ENCODE data around the gene RDH8.

The RDH8 gene

GRCh38 chr19:9981406-9982260 lies 31.6 kb upstream of the RDH8 start:
- 91 to 94% methylated on average over 6 to 7 of the region's 8 CpGs for WGBS, 2 experiments
- no peak overlapping the region for H3K4me3 ChIP-seq (ENCODE audit: insufficient read depth, low read depth, low read length)
- peaks cover 4% of the 10 kb centered on the region for H3K4me1 ChIP-seq (ENCODE audit: control insufficient read depth, insufficient read depth, low read length)
- no peaks in the 10 kb centered on the region for H3K36me3 ChIP-seq (ENCODE audit: control insufficient read depth, insufficient read depth, low read length)
- H3K9me3 ChIP-seq (ENCODE audit: control insufficient read depth, low read length) = no peaks in the 10 kb centered on the region
- H3K27me3 ChIP-seq (ENCODE audit: control insufficient read depth, insufficient read depth, low read length, poor library complexity, severe bottlenecking) = no peaks in the 10 kb centered on the region
- H3K27ac ChIP-seq (ENCODE audit: insufficient read depth, low read depth, low read length, poor library complexity, severe bottlenecking) = no peak overlapping the region

- peak overlapping the region; percentile 69 for H3K27ac ChIP-seq (ENCODE audit: insufficient read depth, low read depth, low read length, poor library complexity, severe bottlenecking)
- H3K36me3 ChIP-seq (ENCODE audit: control insufficient read depth, insufficient read depth, low read length) = no peaks in the 10 kb centered on the region
- H3K4me1 ChIP-seq (ENCODE audit: control insufficient read depth, insufficient read depth, low read length) = peaks cover 9% of the 10 kb centered on the region
- H3K4me3 ChIP-seq (ENCODE audit: insufficient read depth, low read depth, low read length) = no peak overlapping the region
- no peaks in the 10 kb centered on the region for H3K9me3 ChIP-seq (ENCODE audit: control insufficient read depth, low read length)
- H3K27me3 ChIP-seq (ENCODE audit: control insufficient read depth, insufficient read depth, low read length, poor library complexity, severe bottlenecking) = no peaks in the 10 kb centered on the region
- 58 to 60% methylated on average over 8 of the region's 8 CpGs for WGBS, 2 experiments
These were observed 26.4 kb upstream of the RDH8 start for GRCh38 chr19:9986787-9987281.

GRCh38 chr19:9989504-9989903 lies 23.8 kb upstream of the RDH8 start:
- H3K36me3 ChIP-seq (ENCODE audit: control insufficient read depth, insufficient read depth, low read length) = no peaks in the 10 kb centered on the region
- peaks cover 9% of the 10 kb centered on the region for H3K4me1 ChIP-seq (ENCODE audit: control insufficient read depth, insufficient read depth, low read length)
- no peaks in the 10 kb centered on the region for H3K27me3 ChIP-seq (ENCODE audit: control insufficient read depth, insufficient read depth, low read length, poor library complexity, severe bottlenecking)
- WGBS, 2 experiments = 94% methylated on average over 3 of the region's 3 CpGs
- H3K4me3 ChIP-seq (ENCODE audit: insufficient read depth, low read depth, low read length) = no peak overlapping the region
- H3K9me3 ChIP-seq (ENCODE audit: control insufficient read depth, low read length) = no peaks in the 10 kb centered on the region
- no peak overlapping the region for H3K27ac ChIP-seq (ENCODE audit: insufficient read depth, low read depth, low read length, poor library complexity, severe bottlenecking)

GRCh38 chr19:9991425-9992191 lies 21.7 kb upstream of the RDH8 start:
- H3K27me3 ChIP-seq (ENCODE audit: control insufficient read depth, insufficient read depth, low read length, poor library complexity, severe bottlenecking) = no peaks in the 10 kb centered on the region
- H3K36me3 ChIP-seq (ENCODE audit: control insufficient read depth, insufficient read depth, low read length) = no peaks in the 10 kb centered on the region
- H3K9me3 ChIP-seq (ENCODE audit: control insufficient read depth, low read length) = no peaks in the 10 kb centered on the region
- H3K4me3 ChIP-seq (ENCODE audit: insufficient read depth, low read depth, low read length) = no peak overlapping the region
- WGBS, 2 experiments = 88 to 91% methylated on average over 11 of the region's 11 CpGs
- H3K27ac ChIP-seq (ENCODE audit: insufficient read depth, low read depth, low read length, poor library complexity, severe bottlenecking) = no peak overlapping the region
- peaks cover 5% of the 10 kb centered on the region for H3K4me1 ChIP-seq (ENCODE audit: control insufficient read depth, insufficient read depth, low read length)

GRCh38 chr19:9995084-9995483 lies 18.2 kb upstream of the RDH8 start:
- no peaks in the 10 kb centered on the region for H3K36me3 ChIP-seq (ENCODE audit: control insufficient read depth, insufficient read depth, low read length)
- 90 to 91% methylated on average over 8 of the region's 8 CpGs for WGBS, 2 experiments
- no peaks in the 10 kb centered on the region for H3K27me3 ChIP-seq (ENCODE audit: control insufficient read depth, insufficient read depth, low read length, poor library complexity, severe bottlenecking)

GRCh38 chr19:9995999-9996398 lies 17.3 kb upstream of the RDH8 start:
- H3K36me3 ChIP-seq (ENCODE audit: control insufficient read depth, insufficient read depth, low read length) = no peaks in the 10 kb centered on the region
- no peaks in the 10 kb centered on the region for H3K4me1 ChIP-seq (ENCODE audit: control insufficient read depth, insufficient read depth, low read length)
- H3K9me3 ChIP-seq (ENCODE audit: control insufficient read depth, low read length) = no peaks in the 10 kb centered on the region
- H3K4me3 ChIP-seq (ENCODE audit: insufficient read depth, low read depth, low read length) = no peak overlapping the region
- no peak overlapping the region for H3K27ac ChIP-seq (ENCODE audit: insufficient read depth, low read depth, low read length, poor library complexity, severe bottlenecking)
- WGBS, 2 experiments = 85 to 96% methylated on average over 6 of the region's 7 CpGs
- H3K27me3 ChIP-seq (ENCODE audit: control insufficient read depth, insufficient read depth, low read length, poor library complexity, severe bottlenecking) = no peaks in the 10 kb centered on the region

More at GRCh38 chr19:9995084-9995483, 18.2 kb upstream of the RDH8 start:
- no peak overlapping the region for H3K4me3 ChIP-seq (ENCODE audit: insufficient read depth, low read depth, low read length)
- no peaks in the 10 kb centered on the region for H3K9me3 ChIP-seq (ENCODE audit: control insufficient read depth, low read length)
- no peaks in the 10 kb centered on the region for H3K4me1 ChIP-seq (ENCODE audit: control insufficient read depth, insufficient read depth, low read length)
- H3K27ac ChIP-seq (ENCODE audit: insufficient read depth, low read depth, low read length, poor library complexity, severe bottlenecking) = no peak overlapping the region

- WGBS, 2 experiments = 70 to 71% methylated on average over 5 of the region's 5 CpGs
These were observed 16.7 kb upstream of the RDH8 start for GRCh38 chr19:9996541-9996940.

GRCh38 chr19:10000171-10000826 lies 13.0 kb upstream of the RDH8 start:
- H3K9me3 ChIP-seq (ENCODE audit: control insufficient read depth, low read length) = no peaks in the 10 kb centered on the region
- 16 to 18% methylated on average over 16 of the region's 16 CpGs for WGBS, 2 experiments
- no peak overlapping the region for H3K27ac ChIP-seq (ENCODE audit: insufficient read depth, low read depth, low read length, poor library complexity, severe bottlenecking)
- no peaks in the 10 kb centered on the region for H3K4me1 ChIP-seq (ENCODE audit: control insufficient read depth, insufficient read depth, low read length)
- no peaks in the 10 kb centered on the region for H3K36me3 ChIP-seq (ENCODE audit: control insufficient read depth, insufficient read depth, low read length)
- H3K4me3 ChIP-seq (ENCODE audit: insufficient read depth, low read depth, low read length) = no peak overlapping the region
- H3K27me3 ChIP-seq (ENCODE audit: control insufficient read depth, insufficient read depth, low read length, poor library complexity, severe bottlenecking) = no peaks in the 10 kb centered on the region

More at GRCh38 chr19:9996541-9996940, 16.7 kb upstream of the RDH8 start:
- Histone ChIP-seq H3K4me3 (ENCODE audit: insufficient read depth, low read depth, low read length) (no peak overlapping the region), H3K27me3 (ENCODE audit: control insufficient read depth, insufficient read depth, low read length, poor library complexity, severe bottlenecking) (no peaks in the 10 kb centered on the region), H3K4me1 (ENCODE audit: control insufficient read depth, insufficient read depth, low read length) (no peaks in the 10 kb centered on the region), H3K27ac (ENCODE audit: insufficient read depth, low read depth, low read length, poor library complexity, severe bottlenecking) (no peak overlapping the region), H3K9me3 (ENCODE audit: control insufficient read depth, low read length) (no peaks in the 10 kb centered on the region), H3K36me3 (ENCODE audit: control insufficient read depth, insufficient read depth, low read length) (no peaks in the 10 kb centered on the region)

GRCh38 chr19:10001899-10002298 lies 11.4 kb upstream of the RDH8 start:
- 72 to 76% methylated on average over 6 of the region's 6 CpGs for WGBS, 2 experiments
- Histone ChIP-seq H3K27ac (ENCODE audit: insufficient read depth, low read depth, low read length, poor library complexity, severe bottlenecking) (no peak overlapping the region), H3K36me3 (ENCODE audit: control insufficient read depth, insufficient read depth, low read length) (no peaks in the 10 kb centered on the region), H3K9me3 (ENCODE audit: control insufficient read depth, low read length) (no peaks in the 10 kb centered on the region), H3K4me3 (ENCODE audit: insufficient read depth, low read depth, low read length) (no peak overlapping the region), H3K27me3 (ENCODE audit: control insufficient read depth, insufficient read depth, low read length, poor library complexity, severe bottlenecking) (no peaks in the 10 kb centered on the region), H3K4me1 (ENCODE audit: control insufficient read depth, insufficient read depth, low read length) (no peaks in the 10 kb centered on the region)

- H3K27me3 ChIP-seq (ENCODE audit: control insufficient read depth, insufficient read depth, low read length, poor library complexity, severe bottlenecking) = peaks cover 2% of the 10 kb centered on the region
- WGBS, 2 experiments = 86 to 88% methylated on average over 6 of the region's 6 CpGs
- no peak overlapping the region for H3K27ac ChIP-seq (ENCODE audit: insufficient read depth, low read depth, low read length, poor library complexity, severe bottlenecking)
- no peak overlapping the region for H3K4me3 ChIP-seq (ENCODE audit: insufficient read depth, low read depth, low read length)
- H3K36me3 ChIP-seq (ENCODE audit: control insufficient read depth, insufficient read depth, low read length) = no peaks in the 10 kb centered on the region
- no peaks in the 10 kb centered on the region for H3K9me3 ChIP-seq (ENCODE audit: control insufficient read depth, low read length)
- peaks cover 9% of the 10 kb centered on the region for H3K4me1 ChIP-seq (ENCODE audit: control insufficient read depth, insufficient read depth, low read length)
These were observed 10.0 kb upstream of the RDH8 start for GRCh38 chr19:10003271-10003670.
